Bronchial epithelial cell (primary cell): ENCODE measurements around the gene HIVEP3. TPM values are rescaled to one million over a fixed set of nuclear protein-coding genes. Genes with fewer than 3 reads are reported as not detected.
"Not testable (repeated sequence)": the region's sequence is repeated elsewhere in the genome, so short reads cannot be mapped to it uniquely, and the experiment has no call there.

Experiments used
- DNase-seq: peaks from one replicate; pipeline ENCODE4 v3.0.0-alpha.2; 2010; ENCODE audit warnings: low read depth
- FAIRE-seq: peaks from 2 replicates; lab custom pipeline; 2011; peaks lifted over from hg19 to GRCh38; lab: Jason Lieb, UNC
- H3K27me3 ChIP-seq: 2 replicates; pipeline ENCODE4 v1.5.1; 2011; ENCODE audit warnings: low read length; ENCODE audit not compliant: control insufficient read depth, insufficient read depth
- H3K36me3 ChIP-seq: 2 replicates; pipeline ENCODE4 v1.5.1; 2011; ENCODE audit warnings: low read length; ENCODE audit not compliant: control insufficient read depth, insufficient read depth
- H3K4me3 ChIP-seq: 2 replicates; pipeline ENCODE4 v1.5.1; 2011; ENCODE audit warnings: mild to moderate bottlenecking, low read depth, low read length, control low read depth
- CTCF ChIP-seq: IDR thresholded peaks from 2 replicates; pipeline ENCODE4 v1.5.1; 2011; ENCODE audit warnings: mild to moderate bottlenecking, moderate library complexity, low read length, control low read depth, inconsistent platforms; ENCODE audit not compliant: insufficient read depth, severe bottlenecking
- total RNA-seq: library from RNA; depleted of rRNA; stranded (reverse); fragments of >200 nt; gene quantifications from 2 replicates; pipeline ENCODE4 v1.2.1, GENCODE V29; 2014

Gene HIVEP3
- total RNA-seq, 1 donor from 2014 or later, result under 0.01 TPM

DNA sequence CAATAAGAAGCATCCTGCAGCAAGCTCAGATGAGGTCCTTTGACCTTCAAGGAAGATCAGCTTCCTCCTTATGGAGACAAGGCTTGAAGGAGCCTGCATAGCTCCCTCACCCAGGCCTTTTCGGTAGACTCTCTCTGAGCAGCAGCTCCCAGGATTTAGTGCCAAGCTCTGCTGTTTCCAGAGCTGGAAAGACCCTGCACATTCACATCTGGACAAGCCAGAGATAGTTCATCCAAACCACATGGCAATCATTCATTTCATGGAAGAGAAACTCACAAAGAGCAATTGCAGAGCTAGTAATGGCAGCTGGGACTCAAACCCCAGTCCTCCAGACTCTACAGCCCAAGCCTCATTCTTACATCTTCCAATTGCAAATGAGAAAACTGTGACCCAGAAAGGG lies 357.8 kb downstream of the HIVEP3 start:
- FAIRE-seq, result no peak
- Histone ChIP-seq H3K4me3 (no peak overlapping the region), H3K27me3 (no peaks in the 10 kb centered on the region), H3K36me3 (no peaks in the 10 kb centered on the region)
- no peak for TF ChIP-seq CTCF
- no peak for DNase-seq

DNA sequence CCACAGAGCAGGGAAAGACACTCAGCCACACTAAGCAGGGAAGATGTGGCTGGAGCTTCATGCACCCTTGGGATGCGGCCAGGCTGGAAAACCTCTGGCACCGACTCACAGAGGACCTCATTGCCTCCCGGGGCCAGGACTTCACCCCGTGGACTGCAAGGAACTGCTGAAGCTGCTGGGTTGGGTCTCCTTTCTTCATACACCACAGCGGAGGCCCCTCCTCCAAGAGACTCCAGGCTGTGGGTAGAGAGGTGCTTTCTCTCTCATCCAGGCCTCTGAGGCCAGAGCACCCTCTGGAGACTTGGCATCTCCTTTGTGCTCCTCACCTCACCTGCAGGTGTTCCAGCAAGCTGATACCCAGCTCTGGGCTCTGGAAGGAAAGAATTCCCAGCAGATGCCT lies 358.2 kb downstream of the HIVEP3 start:
- Histone ChIP-seq H3K4me3 (no peak overlapping the region), H3K36me3 (no peaks in the 10 kb centered on the region), H3K27me3 (no peaks in the 10 kb centered on the region)
- DNase-seq (no peak), FAIRE-seq (no peak)
- TF ChIP-seq CTCF, result no peak

DNA sequence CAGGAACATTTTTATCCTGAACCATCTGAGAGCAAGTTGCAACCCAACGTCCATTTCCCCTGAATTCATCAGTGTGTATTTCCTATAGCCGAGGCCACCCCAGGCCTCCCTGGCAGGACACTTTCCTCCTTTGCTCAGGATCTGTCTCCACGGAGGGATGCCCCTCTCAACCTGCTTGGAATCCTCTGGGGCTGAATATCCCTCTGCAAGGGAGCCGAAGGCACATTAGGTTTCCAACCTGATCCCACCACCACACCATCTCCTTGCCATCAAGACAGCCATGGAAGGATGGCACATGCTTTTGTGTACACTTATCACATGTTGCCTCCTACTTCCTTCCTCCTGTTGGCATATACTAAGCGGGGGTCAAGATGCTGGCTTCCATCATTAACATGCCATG lies 359.4 kb downstream of the HIVEP3 start:
- FAIRE-seq, result no peak
- Histone ChIP-seq H3K4me3 (no peak overlapping the region), H3K36me3 (no peaks in the 10 kb centered on the region), H3K27me3 (no peaks in the 10 kb centered on the region)
- no peak for DNase-seq
- TF ChIP-seq CTCF, result no peak

GRCh38 chr1:41558761-41559171 lies 360.0 kb downstream of the HIVEP3 start:
- FAIRE-seq, result no peak
- no peak for TF ChIP-seq CTCF

GRCh38 chr1:41557751-41558455 lies 360.8 kb downstream of the HIVEP3 start:
- TF ChIP-seq CTCF, result no peak
- H3K4me3 ChIP-seq, result no peak overlapping the region
- FAIRE-seq, result no peak
- DNase-seq, result no peak
- H3K36me3 ChIP-seq, result no peaks in the 10 kb centered on the region
- H3K27me3 ChIP-seq, result no peaks in the 10 kb centered on the region

More at GRCh38 chr1:41558761-41559171, 360.0 kb downstream of the HIVEP3 start:
- H3K4me3 ChIP-seq, result no peak overlapping the region
- no peaks in the 10 kb centered on the region for H3K36me3 ChIP-seq
- H3K27me3 ChIP-seq, result no peaks in the 10 kb centered on the region
- no peak for DNase-seq

DNA sequence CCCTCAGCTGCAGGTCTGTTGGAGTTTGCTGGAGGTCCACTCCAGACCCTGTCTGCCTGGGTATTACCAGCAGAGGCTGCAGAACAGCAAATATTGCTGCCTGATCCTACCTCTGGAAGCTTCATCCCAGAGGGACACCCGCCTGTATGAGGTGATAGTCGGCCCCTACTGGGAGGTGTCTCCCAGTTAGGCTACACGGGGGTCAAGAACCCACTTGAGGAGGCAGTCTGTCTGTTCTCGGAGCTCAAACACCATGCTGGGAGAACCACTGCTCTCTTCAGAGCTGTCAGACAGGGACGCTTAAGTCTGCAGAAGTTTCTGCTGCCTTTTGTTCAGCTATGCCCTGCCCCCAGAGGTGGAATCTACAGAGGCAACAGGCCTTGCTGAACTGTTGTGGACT lies 364.0 kb downstream of the HIVEP3 start:
- FAIRE-seq, H3K4me3 ChIP-seq, H3K27me3 ChIP-seq, H3K36me3 ChIP-seq, DNase-seq: not testable (repeated sequence)
